GM19043 (cell line): Measurements from ENCODE around the gene GON4L.
"Not testable (repeated sequence)": the region's sequence is repeated elsewhere in the genome, so short reads cannot be mapped to it uniquely, and the experiment has no call there.

ENCODE experiments used
- ATAC-seq: cut with Tn5 transposase; IDR thresholded peaks from one replicate; pipeline ENCODE4 v1.9.1; 2021; ENCODE audit warnings: low read depth; ENCODE audit not compliant: unreplicated experiment

GON4L gene

DNA sequence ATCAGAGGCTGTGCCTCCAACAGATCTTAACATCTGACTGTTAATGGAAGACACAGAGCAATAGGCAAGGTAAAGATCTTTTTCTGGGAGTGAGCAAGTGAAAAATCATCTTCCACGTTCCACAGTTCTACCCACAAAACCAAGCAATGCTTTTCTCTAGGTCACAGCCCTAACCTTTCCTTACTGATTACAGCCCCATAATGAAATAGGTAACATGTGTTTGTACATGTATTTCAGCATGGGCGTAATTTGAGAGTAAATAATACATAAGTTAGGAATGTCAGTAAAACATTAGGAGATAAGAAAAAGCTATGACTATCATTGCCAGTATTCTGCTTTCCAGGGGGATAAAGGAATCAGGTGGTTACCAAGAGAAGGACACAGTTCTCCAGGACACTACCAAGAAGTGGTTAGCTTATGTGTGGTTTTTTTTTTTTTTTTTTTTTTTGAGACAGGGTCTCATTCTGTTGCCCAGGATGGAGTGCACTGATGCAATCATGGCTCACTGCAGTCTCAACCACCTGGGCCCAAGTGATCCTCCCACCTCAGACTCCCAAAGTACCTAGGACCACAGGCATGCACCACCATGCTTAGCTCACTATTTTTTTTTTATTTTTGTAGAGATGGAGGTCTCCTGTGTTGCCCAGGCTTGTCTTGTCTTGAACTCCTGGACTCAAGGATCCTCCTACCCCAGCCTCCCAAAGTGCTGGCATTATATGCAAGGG is 96.1 kb downstream of the GON4L start:
- no peak for ATAC-seq

- no peak for ATAC-seq
Observed at GRCh38 chr1:155759966-155760630, 96.9 kb downstream of the GON4L start.

DNA sequence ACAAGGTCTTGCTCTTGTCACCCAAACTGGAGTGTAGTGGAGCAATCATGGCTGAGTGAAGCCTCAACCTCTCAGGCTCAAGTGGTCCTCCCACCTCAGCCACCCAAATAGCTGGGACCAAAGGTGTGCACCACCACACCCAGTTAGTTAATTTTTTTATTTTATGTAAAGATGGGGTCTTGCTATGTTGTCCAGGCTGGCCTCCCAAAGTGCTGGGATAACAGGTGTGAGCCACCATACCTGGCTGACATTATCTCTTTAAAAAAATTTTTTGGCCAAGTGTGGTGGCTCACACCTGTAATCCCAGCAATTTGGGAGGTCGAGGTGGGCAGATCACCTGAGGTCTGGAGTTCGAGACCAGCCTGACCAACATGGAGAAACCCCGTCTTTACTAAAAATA is 98.0 kb downstream of the GON4L start:
- ATAC-seq, result not testable (repeated sequence)

- not testable (repeated sequence) for ATAC-seq
Observed at GRCh38 chr1:155748141-155748540, 108.9 kb downstream of the GON4L start.

DNA sequence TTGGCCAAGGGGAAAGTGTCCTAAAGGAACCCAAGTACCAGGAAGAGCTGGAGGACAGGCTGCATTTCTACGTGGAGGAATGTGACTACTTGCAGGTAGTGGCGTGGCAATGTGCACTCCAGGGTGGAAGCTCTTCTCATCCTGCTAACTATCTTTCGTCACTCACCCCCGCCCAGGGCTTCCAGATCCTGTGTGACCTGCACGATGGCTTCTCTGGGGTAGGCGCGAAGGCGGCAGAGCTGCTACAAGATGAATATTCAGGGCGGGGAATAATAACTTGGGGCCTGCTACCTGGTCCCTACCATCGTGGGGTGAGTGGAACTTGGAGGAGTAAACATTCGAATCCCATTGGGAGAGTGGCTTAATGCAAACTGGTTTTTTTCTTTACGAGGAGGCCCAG is 109.4 kb downstream of the GON4L start:
- not testable (repeated sequence) for ATAC-seq

DNA sequence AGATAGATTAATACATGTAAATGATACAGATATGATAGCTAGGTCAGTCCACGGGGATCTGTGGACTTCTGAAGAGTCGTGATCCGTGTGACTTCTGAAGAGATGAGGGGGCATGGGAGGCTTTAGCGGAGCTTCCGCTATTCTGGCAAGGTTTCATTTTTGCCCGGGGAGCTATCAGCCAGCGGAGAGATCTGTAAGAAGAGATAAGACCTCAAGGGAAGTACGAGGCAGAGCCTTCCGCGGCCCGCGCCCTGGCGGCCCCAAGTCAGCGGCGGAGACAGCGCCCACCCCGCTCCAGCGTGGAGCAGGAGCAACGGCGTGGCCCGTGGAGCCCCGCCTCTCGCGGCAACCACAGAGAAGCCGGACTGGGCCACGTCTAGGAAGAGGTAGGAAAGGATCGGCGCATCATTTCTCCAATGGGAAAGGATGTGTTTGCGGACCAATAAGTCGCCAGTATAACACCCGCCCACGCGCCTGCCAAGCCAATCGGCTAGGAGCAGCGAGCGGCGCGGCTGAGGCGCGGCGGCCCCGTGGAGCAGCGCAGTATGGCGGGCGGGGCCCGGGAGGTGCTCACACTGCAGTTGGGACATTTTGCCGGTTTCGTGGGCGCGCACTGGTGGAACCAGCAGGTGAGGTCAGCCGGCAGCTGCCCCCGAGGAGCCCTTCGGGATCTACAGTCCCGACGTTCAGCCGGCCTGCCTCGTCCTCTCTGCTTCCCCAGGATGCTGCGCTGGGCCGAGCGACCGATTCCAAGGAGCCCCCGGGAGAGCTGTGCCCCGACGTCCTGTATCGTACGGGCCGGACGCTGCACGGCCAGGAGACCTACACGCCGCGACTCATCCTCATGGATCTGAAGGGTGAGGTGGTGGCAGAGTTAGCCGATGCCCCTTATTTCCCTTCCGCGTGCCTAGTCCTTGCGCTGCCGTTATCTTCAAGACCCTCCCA is 111.5 kb downstream of the GON4L start:
- peak; percentile 89 for ATAC-seq

DNA sequence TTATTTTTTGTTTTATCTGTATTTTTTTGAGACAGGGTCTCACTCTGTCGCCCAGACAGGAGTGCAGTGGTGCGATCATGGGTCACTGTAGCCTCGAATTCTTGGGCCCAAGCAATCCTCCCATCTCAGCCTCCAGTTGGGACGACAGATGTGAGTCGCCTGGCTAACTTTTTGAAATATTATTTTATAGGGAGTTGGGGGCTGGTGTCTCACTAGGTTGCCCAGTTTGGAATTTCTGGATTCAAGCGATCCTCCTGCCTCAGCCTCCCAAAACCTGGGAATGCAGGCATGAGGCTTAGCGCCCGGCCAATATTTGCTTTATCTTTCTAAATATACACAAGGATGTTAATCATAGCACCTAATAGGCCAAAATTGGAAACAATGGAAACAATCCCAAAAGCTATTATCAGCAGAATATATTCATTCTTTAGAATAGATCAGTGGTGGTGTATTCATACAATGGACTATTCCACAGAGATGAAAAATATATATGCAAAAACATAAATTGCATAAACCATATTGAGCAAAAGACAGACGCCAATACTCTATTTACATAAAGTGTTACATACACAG is 112.2 kb downstream of the GON4L start:
- no peak for ATAC-seq

DNA sequence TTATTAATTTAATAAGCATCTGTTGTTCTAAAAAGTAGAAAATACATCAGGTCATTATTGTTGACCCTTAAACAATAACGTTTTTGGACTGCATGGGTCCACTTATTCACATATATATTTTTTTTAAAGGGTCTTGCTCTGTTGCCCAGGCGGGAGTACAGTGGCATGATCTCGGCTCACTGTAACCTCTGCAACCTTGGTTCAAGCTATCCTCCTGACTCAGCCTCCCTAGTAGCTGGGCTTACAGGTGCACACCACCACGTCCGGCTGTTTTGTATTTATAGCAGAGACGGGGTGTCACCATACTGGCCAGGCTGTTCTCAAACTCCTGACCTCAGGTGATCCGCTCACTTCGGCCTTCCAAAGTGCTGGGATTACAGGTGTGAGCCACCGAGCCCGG is 115.1 kb downstream of the GON4L start:
- ATAC-seq, result no peak

DNA sequence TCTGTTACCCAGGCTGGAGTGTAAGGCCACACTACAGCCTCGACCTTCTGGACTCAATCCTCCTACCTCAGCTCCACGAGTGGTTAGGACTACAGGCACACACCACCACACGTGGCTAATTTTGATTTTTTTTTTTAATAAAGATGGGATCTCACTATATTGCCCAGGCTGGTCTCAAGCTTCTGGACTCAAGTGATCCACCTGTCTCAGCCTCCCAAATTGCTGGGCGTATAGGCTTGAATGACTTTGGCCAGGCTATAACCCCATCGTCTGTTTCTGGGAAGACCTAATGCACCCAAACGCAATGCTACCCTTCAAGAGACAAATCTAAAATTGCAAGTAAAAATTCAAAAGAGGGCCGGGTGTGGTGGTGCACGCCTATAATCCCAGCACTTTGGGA is 116.0 kb downstream of the GON4L start:
- no peak for ATAC-seq

DNA sequence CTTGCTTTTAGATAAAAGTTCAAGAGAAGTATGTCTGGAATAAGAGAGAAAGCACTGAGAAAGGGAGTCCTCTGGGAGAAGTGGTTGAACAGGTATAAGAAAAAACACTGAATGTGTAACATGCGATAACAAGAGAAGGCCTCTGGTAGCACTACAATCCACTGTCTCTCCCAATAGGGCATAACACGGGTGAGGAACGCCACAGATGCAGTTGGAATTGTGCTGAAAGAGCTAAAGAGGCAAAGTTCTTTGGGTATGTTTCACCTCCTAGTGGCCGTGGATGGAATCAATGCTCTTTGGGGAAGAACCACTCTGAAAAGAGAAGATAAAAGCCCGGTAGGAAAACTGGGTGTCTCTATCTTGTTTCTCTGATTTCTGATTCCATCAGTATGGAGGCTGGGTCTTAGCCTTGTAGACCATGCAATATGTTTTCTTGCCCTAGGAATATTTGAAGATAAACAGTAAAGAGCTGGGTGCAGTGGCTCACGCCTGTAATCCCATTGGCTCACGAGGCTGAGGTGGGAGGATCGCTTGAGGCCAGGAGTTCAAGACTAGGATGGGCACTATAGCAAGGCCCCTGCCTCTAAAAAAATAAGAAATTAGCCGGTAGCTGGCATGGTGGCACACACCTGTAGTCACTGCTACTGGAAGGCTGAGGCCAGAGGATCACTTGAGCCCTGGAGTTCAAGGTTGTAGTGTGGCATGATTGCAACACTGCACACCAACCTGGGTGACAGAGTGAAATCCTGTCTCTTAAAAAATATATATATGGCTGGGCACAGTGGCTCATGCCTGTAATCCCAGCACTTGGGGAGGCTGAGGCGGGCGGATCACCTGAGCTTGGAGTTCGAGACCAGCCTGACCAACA is 127.7 kb downstream of the GON4L start:
- no peak for ATAC-seq

DNA sequence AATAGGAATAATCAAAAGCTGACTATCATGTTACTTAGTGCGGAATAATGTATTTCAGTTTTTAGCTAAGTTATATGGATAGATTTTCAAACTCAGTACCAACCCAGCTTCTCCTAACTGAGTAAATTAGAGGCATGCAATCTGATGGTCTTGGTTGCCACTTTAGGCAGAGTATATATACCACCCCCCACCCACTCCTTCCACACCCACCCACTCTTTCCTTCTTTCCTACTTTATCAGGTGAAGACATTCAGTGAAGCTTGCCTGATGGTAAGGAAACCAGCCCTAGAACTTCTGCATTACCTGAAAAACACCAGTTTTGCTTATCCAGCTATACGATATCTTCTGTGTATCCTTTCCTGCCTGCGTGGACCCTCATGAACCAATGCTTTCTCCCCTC is 131.9 kb downstream of the GON4L start:
- no peak for ATAC-seq

GRCh38 chr1:155719703-155720102 is 137.3 kb downstream of the GON4L start:
- ATAC-seq, result no peak

- ATAC-seq, result not testable (repeated sequence)
Observed at GRCh38 chr1:155718524-155719115, 138.4 kb downstream of the GON4L start.

DNA sequence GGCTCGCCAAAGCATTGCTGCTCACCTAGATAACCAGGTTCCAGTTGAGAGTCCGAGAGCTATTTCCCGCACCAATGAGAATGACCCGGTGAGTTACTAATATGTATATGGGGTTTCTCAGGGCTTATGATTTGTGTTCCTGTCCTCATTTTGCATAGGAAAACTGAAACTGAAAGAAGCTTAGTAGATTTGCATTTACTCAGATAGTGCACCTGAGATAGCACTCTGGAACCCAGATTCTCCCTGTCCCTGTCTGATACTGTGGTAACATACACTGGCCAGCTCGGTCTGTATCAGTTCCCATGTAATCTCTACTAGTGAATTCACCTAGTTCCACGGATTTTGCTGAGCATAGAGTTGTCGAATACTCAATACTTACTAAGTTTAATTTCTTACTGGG is 140.0 kb downstream of the GON4L start:
- no peak for ATAC-seq

DNA sequence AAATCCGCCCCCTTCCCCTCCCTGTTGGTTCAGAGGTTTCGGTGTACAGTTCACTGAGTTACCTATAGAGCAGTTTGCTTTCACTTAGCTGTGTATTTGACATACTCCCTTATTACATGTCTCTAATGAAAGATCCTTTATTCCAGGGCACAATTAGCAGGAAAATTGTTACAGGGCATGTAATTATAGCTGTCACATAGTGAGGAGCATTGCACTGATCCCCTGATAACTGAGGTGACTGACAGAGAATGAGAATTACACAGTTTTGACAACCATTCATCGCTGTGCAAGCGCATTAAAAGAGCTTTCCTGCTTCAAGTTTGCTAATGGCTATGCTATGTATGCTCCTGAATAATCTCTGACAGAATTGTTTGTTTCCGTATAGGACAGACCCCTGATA is 141.2 kb downstream of the GON4L start:
- ATAC-seq, result no peak

DNA sequence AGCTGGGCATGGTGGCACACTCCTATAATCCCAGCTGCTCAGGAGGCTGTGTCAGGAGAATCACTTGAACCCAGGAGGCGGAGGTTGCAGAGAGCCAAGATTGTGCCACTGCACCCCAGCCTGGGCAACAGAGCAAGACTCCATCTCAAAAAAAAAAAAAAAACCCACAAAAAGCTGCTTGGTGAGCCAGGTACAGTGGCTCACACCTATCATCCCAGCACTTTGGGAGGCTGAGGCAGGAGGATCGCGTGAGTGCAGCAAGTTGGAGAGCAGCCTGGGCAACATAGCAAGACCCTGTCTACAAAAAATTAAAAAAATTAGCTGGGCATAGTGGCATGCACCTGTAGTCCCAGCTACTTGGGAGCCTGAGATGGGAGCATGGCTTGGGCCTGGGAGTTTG is 142.0 kb downstream of the GON4L start:
- not testable (repeated sequence) for ATAC-seq

DNA sequence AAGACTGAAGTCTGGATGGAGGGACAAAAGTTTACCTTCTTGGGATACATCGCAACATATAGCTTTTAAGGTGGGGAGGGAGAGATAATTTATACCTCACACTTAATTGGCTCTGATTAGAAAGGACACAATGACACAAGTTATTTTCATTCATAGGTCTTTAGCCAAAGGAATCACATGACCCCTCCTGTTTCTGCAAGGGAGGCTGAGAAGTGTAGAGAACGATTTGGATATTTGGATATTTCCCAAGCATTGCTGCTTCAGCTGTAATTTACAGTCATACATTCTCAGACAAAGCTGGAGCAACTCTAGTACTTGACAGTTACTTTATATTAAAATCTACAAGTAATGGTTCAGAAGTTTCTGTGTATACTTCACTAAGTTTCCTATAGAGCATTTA is 143.9 kb downstream of the GON4L start:
- no peak for ATAC-seq

GRCh38 chr1:155712636-155713035 is 144.4 kb downstream of the GON4L start:
- not testable (repeated sequence) for ATAC-seq

DNA sequence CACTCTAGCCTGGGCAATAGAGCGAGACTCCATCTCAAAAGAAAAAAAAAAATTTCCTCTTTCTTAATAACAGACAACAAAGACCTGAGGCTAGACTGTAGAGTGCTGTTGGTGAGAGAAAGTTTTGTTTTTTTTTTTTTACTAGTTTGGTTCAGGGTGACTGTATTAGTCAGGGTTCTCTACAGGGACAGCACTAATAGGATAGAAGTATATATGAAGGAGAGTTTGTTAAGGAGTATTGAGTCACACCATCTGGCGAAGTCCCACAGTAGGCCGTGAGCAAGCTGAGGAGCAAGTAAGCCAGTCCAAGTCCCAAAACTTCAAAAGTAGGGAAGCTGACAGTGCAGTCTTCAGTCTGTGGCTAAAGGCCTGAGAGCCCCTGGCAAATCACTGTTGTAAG is 145.6 kb downstream of the GON4L start:
- not testable (repeated sequence) for ATAC-seq

GRCh38 chr1:155709391-155709790 is 147.6 kb downstream of the GON4L start:
- ATAC-seq, result no peak
